ENCODE results near the gene SRPK2.

Gene SRPK2

GRCh38 chr7:105157278-105157677, 231.4 kb downstream of the SRPK2 start:
- no peaks in the 10 kb centered on the region for H3K79me2 ChIP-seq (ENCODE audit: insufficient read depth, low read length)
- no peak overlapping the region for H3K9ac ChIP-seq (ENCODE audit: low read depth, low read length, poor library complexity, severe bottlenecking)
- H3F3A ChIP-seq (ENCODE audit: low read depth): no peaks in the 10 kb centered on the region
- no peaks in the 10 kb centered on the region for H3K9me3 ChIP-seq (ENCODE audit: insufficient read depth, low read depth, low read length)
- H3K4me2 ChIP-seq (ENCODE audit: low read depth, low read length, poor library complexity, severe bottlenecking): no peak overlapping the region
- peaks cover 9% of the 10 kb centered on the region for H3K4me1 ChIP-seq (ENCODE audit: insufficient read depth, low read length, poor library complexity, severe bottlenecking)
- H2AFZ ChIP-seq (ENCODE audit: low read length): no peak overlapping the region
- no peaks in the 10 kb centered on the region for H4K20me1 ChIP-seq (ENCODE audit: insufficient read depth, low read length, poor library complexity, severe bottlenecking)
- no peak overlapping the region for H3K4me3 ChIP-seq (ENCODE audit: low read length, poor library complexity, severe bottlenecking)
- TF ChIP-seq CTCF (conservative IDR thresholded peaks at IDR 0.05; ENCODE audit: low read length) (no peak), EZH2phosphoT487 (IDR thresholded peaks at IDR 0.05; ENCODE audit: borderline replicate concordance) (no peak)
- H3K9me2 ChIP-seq (replicated peaks; ENCODE audit: low read depth, low read length): no peaks in the 10 kb centered on the region
- no peaks in the 10 kb centered on the region for H3K27me3 ChIP-seq (ENCODE audit: insufficient read depth, low read length, poor library complexity, severe bottlenecking)
- H3K36me3 ChIP-seq (ENCODE audit: insufficient read depth, low read length): peaks cover 32% of the 10 kb centered on the region; the same call in 1 of the 2 replicates

GRCh38 chr7:105156731-105157130, 232.0 kb downstream of the SRPK2 start:
- Histone ChIP-seq H3K9me2 (replicated peaks; ENCODE audit: low read depth, low read length) (no peaks in the 10 kb centered on the region), H3K9ac (ENCODE audit: low read depth, low read length, poor library complexity, severe bottlenecking) (no peak overlapping the region), H3K4me2 (ENCODE audit: low read depth, low read length, poor library complexity, severe bottlenecking) (no peak overlapping the region), H2AFZ (ENCODE audit: low read length) (no peak overlapping the region), H3K4me3 (ENCODE audit: low read length, poor library complexity, severe bottlenecking) (no peak overlapping the region), H4K20me1 (ENCODE audit: insufficient read depth, low read length, poor library complexity, severe bottlenecking) (no peaks in the 10 kb centered on the region), H3K79me2 (ENCODE audit: insufficient read depth, low read length) (no peaks in the 10 kb centered on the region), H3K27me3 (ENCODE audit: insufficient read depth, low read length, poor library complexity, severe bottlenecking) (no peaks in the 10 kb centered on the region), H3K9me3 (ENCODE audit: insufficient read depth, low read depth, low read length) (no peaks in the 10 kb centered on the region), H3K36me3 (ENCODE audit: insufficient read depth, low read length) (peaks cover 32% of the 10 kb centered on the region; the same call in 1 of the 2 replicates), H3F3A (ENCODE audit: low read depth) (no peaks in the 10 kb centered on the region), H3K4me1 (ENCODE audit: insufficient read depth, low read length, poor library complexity, severe bottlenecking) (peaks cover 9% of the 10 kb centered on the region)
- TF ChIP-seq CTCF (conservative IDR thresholded peaks at IDR 0.05; ENCODE audit: low read length): no peak
- TF ChIP-seq EZH2phosphoT487 (IDR thresholded peaks at IDR 0.05; ENCODE audit: borderline replicate concordance): no peak

- H3K9me2 ChIP-seq (replicated peaks; ENCODE audit: low read depth, low read length): no peaks in the 10 kb centered on the region
- H3K4me2 ChIP-seq (ENCODE audit: low read depth, low read length, poor library complexity, severe bottlenecking): no peak overlapping the region
- TF ChIP-seq CTCF (conservative IDR thresholded peaks at IDR 0.05; ENCODE audit: low read length) (no peak), EZH2phosphoT487 (IDR thresholded peaks at IDR 0.05; ENCODE audit: borderline replicate concordance) (no peak)
Observed at GRCh38 chr7:105154084-105154483, 234.6 kb downstream of the SRPK2 start.

More at GRCh38 chr7:105154084-105154483, 234.6 kb downstream of the SRPK2 start:
- no peak overlapping the region for H3K4me3 ChIP-seq (ENCODE audit: low read length, poor library complexity, severe bottlenecking)
- no peaks in the 10 kb centered on the region for H3K9me3 ChIP-seq (ENCODE audit: insufficient read depth, low read depth, low read length)
- no peaks in the 10 kb centered on the region for H4K20me1 ChIP-seq (ENCODE audit: insufficient read depth, low read length, poor library complexity, severe bottlenecking)
- no peak overlapping the region for H2AFZ ChIP-seq (ENCODE audit: low read length)
- no peaks in the 10 kb centered on the region for H3K79me2 ChIP-seq (ENCODE audit: insufficient read depth, low read length)
- H3F3A ChIP-seq (ENCODE audit: low read depth): no peaks in the 10 kb centered on the region
- no peak overlapping the region for H3K9ac ChIP-seq (ENCODE audit: low read depth, low read length, poor library complexity, severe bottlenecking)
- H3K36me3 ChIP-seq (ENCODE audit: insufficient read depth, low read length): peaks cover 28% of the 10 kb centered on the region; the same call in 1 of the 2 replicates
- H3K4me1 ChIP-seq (ENCODE audit: insufficient read depth, low read length, poor library complexity, severe bottlenecking): peaks cover 15% of the 10 kb centered on the region
- H3K27me3 ChIP-seq (ENCODE audit: insufficient read depth, low read length, poor library complexity, severe bottlenecking): no peaks in the 10 kb centered on the region

Data from Loucy (cell line).